ENCODE results near the gene FBN1. TPM values are rescaled to one million over a fixed set of nuclear protein-coding genes. Genes with fewer than 3 reads are reported as not detected.

FBN1 gene
- total and polyA plus RNA-seq, 2 of the 13 experiments (the other 11 are each of a cell fraction or from before 2014, with no cell fraction given) = 1.5 to 3.0 TPM

DNA sequence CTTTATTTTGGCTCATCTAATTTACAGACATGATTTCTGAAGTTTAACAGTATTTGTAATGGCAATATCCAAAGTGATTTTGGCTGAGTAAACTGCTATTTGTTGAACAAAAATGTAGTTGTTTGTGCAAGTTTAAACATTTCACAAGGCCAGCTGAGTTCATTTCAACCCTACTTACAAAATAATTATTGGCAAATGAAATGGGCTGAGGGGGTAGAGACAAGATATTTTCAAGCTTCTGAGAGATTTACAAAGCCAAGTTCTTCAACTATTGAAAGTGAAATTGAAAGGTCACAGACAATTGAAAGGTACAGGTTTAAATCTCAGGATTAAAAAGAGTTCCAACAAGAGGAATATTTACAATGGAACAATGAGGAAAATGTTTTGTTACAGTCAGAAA lies 237.2 kb downstream of the FBN1 start:
- H3K27ac ChIP-seq (ENCODE audit: extremely low read length, insufficient read depth, low read length) = no peak overlapping the region
- no peak for DNase-seq (ENCODE audit: low spot score)
- H2AFZ ChIP-seq (ENCODE audit: low read length) = no peak overlapping the region
- no peak overlapping the region for H3K4me2 ChIP-seq (ENCODE audit: low read depth, low read length)
- no peaks in the 10 kb centered on the region for H3K36me3 ChIP-seq (replicated peaks in 1 of 2; ENCODE audit: control insufficient read depth in 1 of 2, insufficient read depth in 2 of 2, low read length in 2 of 2)
- ChIA-PET CTCF (ENCODE audit: low intra/inter-chr PET ratio, low total read pairs) (no interaction called here), POLR2A (no interaction called here)
- H3K4me3 ChIP-seq (replicated peaks in 1 of 3; ENCODE audit: insufficient read depth in 1 of 3, low read depth in 2 of 3, low read length in 3 of 3) = no peak overlapping the region
- ATAC-seq = no peak
- TF ChIP-seq ZNF7 (CRISPR knock-in tag; IDR thresholded peaks at IDR 0.05) (no peak), NFRKB (IDR thresholded peaks at IDR 0.05) (no peak), SRSF4 (IDR thresholded peaks at IDR 0.05; ENCODE audit: low read depth, low read length, poor library complexity, severe bottlenecking) (no peak)
- TF ChIP-seq, protein P1, sequence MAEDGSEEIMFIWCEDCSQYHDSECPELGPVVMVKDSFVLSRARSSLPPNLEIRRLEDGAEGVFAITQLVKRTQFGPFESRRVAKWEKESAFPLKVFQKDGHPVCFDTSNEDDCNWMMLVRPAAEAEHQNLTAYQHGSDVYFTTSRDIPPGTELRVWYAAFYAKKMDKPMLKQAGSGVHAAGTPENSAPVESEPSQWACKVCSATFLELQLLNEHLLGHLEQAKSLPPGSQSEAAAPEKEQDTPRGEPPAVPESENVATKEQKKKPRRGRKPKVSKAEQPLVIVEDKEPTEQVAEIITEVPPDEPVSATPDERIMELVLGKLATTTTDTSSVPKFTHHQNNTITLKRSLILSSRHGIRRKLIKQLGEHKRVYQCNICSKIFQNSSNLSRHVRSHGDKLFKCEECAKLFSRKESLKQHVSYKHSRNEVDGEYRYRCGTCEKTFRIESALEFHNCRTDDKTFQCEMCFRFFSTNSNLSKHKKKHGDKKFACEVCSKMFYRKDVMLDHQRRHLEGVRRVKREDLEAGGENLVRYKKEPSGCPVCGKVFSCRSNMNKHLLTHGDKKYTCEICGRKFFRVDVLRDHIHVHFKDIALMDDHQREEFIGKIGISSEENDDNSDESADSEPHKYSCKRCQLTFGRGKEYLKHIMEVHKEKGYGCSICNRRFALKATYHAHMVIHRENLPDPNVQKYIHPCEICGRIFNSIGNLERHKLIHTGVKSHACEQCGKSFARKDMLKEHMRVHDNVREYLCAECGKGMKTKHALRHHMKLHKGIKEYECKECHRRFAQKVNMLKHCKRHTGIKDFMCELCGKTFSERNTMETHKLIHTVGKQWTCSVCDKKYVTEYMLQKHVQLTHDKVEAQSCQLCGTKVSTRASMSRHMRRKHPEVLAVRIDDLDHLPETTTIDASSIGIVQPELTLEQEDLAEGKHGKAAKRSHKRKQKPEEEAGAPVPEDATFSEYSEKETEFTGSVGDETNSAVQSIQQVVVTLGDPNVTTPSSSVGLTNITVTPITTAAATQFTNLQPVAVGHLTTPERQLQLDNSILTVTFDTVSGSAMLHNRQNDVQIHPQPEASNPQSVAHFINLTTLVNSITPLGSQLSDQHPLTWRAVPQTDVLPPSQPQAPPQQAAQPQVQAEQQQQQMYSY (CRISPR knock-in tag; IDR thresholded peaks at IDR 0.05) = no peak
- no peaks in the 10 kb centered on the region for H3K9me3 ChIP-seq (ENCODE audit: low read length)
- in situ Hi-C loops (cut with HindIII; ENCODE audit: extremely low pct_ligation_motif_present, low pct_unique_long_range_greater_than_20kb) = no loop called here
- H3K27me3 ChIP-seq (ENCODE audit: control insufficient read depth in 1 of 2, insufficient read depth in 2 of 2, low read length in 2 of 2) = no peaks in the 10 kb centered on the region
- no peak for FAIRE-seq
- no peaks in the 10 kb centered on the region for H4K20me1 ChIP-seq (ENCODE audit: insufficient read depth, low read length)
- intact Hi-C loops (cut with micrococcal nuclease; ENCODE audit: unreplicated experiment) = no loop called here
- H3K9ac ChIP-seq (ENCODE audit: insufficient read depth, low read depth, low read length) = no peak overlapping the region
- H3K4me1 ChIP-seq (ENCODE audit: insufficient read depth, low read length) = peaks cover 21% of the 10 kb centered on the region
- H3K79me2 ChIP-seq (ENCODE audit: insufficient read depth, low read length) = no peaks in the 10 kb centered on the region
- no TSS peak for BruUV-seq (replicated peaks)

DNA sequence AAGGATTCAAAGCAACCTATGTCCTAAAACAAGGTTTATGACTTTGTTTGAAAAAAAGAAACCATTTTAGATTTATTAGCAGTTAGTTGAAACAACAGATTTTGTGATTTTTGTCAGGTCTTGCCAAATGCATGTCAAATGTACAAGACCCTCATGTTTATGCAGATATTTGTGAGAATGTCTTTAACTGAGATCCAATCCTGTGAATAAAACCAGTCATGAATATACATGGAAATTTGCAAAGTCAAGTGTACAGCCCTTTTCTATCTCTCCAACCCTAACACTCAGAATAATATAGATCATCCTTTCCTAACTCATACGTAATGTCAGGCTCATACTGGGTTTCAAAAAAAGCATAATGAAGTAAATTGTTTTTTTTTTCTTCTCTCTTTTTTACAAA lies 237.9 kb downstream of the FBN1 start:
- no peak overlapping the region for H3K9ac ChIP-seq (ENCODE audit: insufficient read depth, low read depth, low read length)
- WGBS (ENCODE audit: low lambda C conversion rate) = 69% methylated on average over 1 of the region's 1 CpG
- no peak for FAIRE-seq

More for the DNA sequence above, 237.9 kb downstream of the FBN1 start:
- ChIA-PET POLR2A (no interaction called here), CTCF (ENCODE audit: low intra/inter-chr PET ratio, low total read pairs) (no interaction called here)
- DNase-seq (ENCODE audit: low spot score) (no peak), ATAC-seq (no peak)
- Histone ChIP-seq H2AFZ (ENCODE audit: low read length) (no peak overlapping the region), H3K27me3 (ENCODE audit: control insufficient read depth in 1 of 2, insufficient read depth in 2 of 2, low read length in 2 of 2) (no peaks in the 10 kb centered on the region), H3K36me3 (replicated peaks in 1 of 2; ENCODE audit: control insufficient read depth in 1 of 2, insufficient read depth in 2 of 2, low read length in 2 of 2) (no peaks in the 10 kb centered on the region), H3K9me3 (ENCODE audit: low read length) (no peaks in the 10 kb centered on the region), H3K4me2 (ENCODE audit: low read depth, low read length) (no peak overlapping the region), H3K4me1 (ENCODE audit: insufficient read depth, low read length) (peaks cover 18% of the 10 kb centered on the region), H3K79me2 (ENCODE audit: insufficient read depth, low read length) (no peaks in the 10 kb centered on the region), H3K4me3 (replicated peaks in 1 of 3; ENCODE audit: insufficient read depth in 1 of 3, low read depth in 2 of 3, low read length in 3 of 3) (no peak overlapping the region), H3K27ac (ENCODE audit: extremely low read length, insufficient read depth, low read length) (no peak overlapping the region), H4K20me1 (ENCODE audit: insufficient read depth, low read length) (no peaks in the 10 kb centered on the region)
- intact Hi-C loops (cut with micrococcal nuclease; ENCODE audit: unreplicated experiment) (no loop called here), in situ Hi-C loops (cut with HindIII; ENCODE audit: extremely low pct_ligation_motif_present, low pct_unique_long_range_greater_than_20kb) (no loop called here)
- BruUV-seq (replicated peaks) = no TSS peak
- TF ChIP-seq ZMAT3 (CRISPR knock-in tag; conservative IDR thresholded peaks at IDR 0.05) = no peak
- TF ChIP-seq THYN1 (CRISPR knock-in tag; IDR thresholded peaks at IDR 0.05; ENCODE audit: borderline replicate concordance, low read depth) = no peak
- TF ChIP-seq TEAD2 (CRISPR knock-in tag; IDR thresholded peaks at IDR 0.05) = no peak
- no peak for TF ChIP-seq SMARCE1 (IDR thresholded peaks at IDR 0.05; ENCODE audit: borderline replicate concordance)
- no peak for TF ChIP-seq SAFB2 (CRISPR knock-in tag; IDR thresholded peaks at IDR 0.05; ENCODE audit: borderline replicate concordance, low read depth)
- TF ChIP-seq BCL3 (CRISPR knock-in tag; IDR thresholded peaks at IDR 0.05) = no peak
- TF ChIP-seq ZNF124 (CRISPR knock-in tag; IDR thresholded peaks at IDR 0.05) = no peak
- TF ChIP-seq SP1 (IDR thresholded peaks at IDR 0.05) = no peak
- no peak for TF ChIP-seq SP1 (CRISPR knock-in tag; IDR thresholded peaks at IDR 0.05)
- TF ChIP-seq ZSCAN21 (CRISPR knock-in tag; IDR thresholded peaks at IDR 0.05; ENCODE audit: borderline replicate concordance) = no peak
- TF ChIP-seq ZBTB20 (CRISPR knock-in tag; IDR thresholded peaks at IDR 0.05; ENCODE audit: borderline replicate concordance, low read depth) = no peak
- TF ChIP-seq ZNF350 (CRISPR knock-in tag; IDR thresholded peaks at IDR 0.05; ENCODE audit: borderline replicate concordance, low read depth) = no peak
